GM23338 (cell line): ENCODE results near the gene MLLT3. TPM values are rescaled to one million over a fixed set of nuclear protein-coding genes. Genes with fewer than 3 reads are reported as not detected.

Experiments
- ATAC-seq: fragments of 200-7000 bp; cut with Tn5 transposase; 3 replicates; pipeline ENCODE4 v1.9.1; 2020
- DNase-seq: peaks from one replicate; pipeline ENCODE4 v3.0.0-alpha.2; 2015; ENCODE audit warnings: low spot score
- H2AFZ ChIP-seq: fragments of 200-600 bp; sonication (generic); 2 replicates; pipeline ENCODE4 v1.8.0; 2016; ENCODE audit warnings: antibody characterized with exemption, mild to moderate bottlenecking, moderate library complexity
- H3F3A ChIP-seq: fragments of 200-600 bp; sonication (generic); replicated peaks from 2 replicates; pipeline ENCODE4 v1.8.0; 2017; ENCODE audit warnings: antibody characterized with exemption, mixed run types, low read depth
- H3K27ac ChIP-seq: fragments of 200-600 bp; sonication (generic); 2 replicates; pipeline ENCODE4 v1.6.1; 2016; ENCODE audit warnings: low read depth
- H3K27me3 ChIP-seq: fragments of 200-600 bp; sonication (generic); 2 replicates; pipeline ENCODE4 v1.8.0; 2016; ENCODE audit warnings: mild to moderate bottlenecking, mixed run types, moderate library complexity; ENCODE audit not compliant: insufficient read depth
- H3K36me3 ChIP-seq: fragments of 200-600 bp; sonication (generic); 2 replicates; pipeline ENCODE4 v1.8.0; 2016; ENCODE audit warnings: mild to moderate bottlenecking; ENCODE audit not compliant: insufficient read depth
- H3K4me1 ChIP-seq: fragments of 200-600 bp; sonication (generic); 2 replicates; pipeline ENCODE4 v1.8.0; 2016; ENCODE audit warnings: mild to moderate bottlenecking, moderate library complexity; ENCODE audit not compliant: insufficient read depth
- H3K4me2 ChIP-seq: fragments of 200-600 bp; sonication (generic); 2 replicates; pipeline ENCODE4 v1.7.1; 2017; ENCODE audit warnings: mixed run types
- H3K4me3 ChIP-seq: fragments of 200-600 bp; sonication (generic); 2 replicates; pipeline ENCODE4 v1.6.1; 2016; ENCODE audit warnings: mixed run types
- H3K79me2 ChIP-seq: fragments of 200-600 bp; sonication (generic); replicated peaks from 2 replicates; pipeline ENCODE4 v1.8.0; 2017; ENCODE audit warnings: mild to moderate bottlenecking; ENCODE audit not compliant: insufficient read depth
- H3K9me2 ChIP-seq: fragments of 200-600 bp; sonication (generic); 2 replicates; pipeline ENCODE4 v1.8.0; 2017; ENCODE audit not compliant: insufficient read depth
- H4K20me1 ChIP-seq: fragments of 200-600 bp; sonication (generic); replicated peaks from 2 replicates; pipeline ENCODE4 v1.8.0; 2017; ENCODE audit warnings: mild to moderate bottlenecking; ENCODE audit not compliant: insufficient read depth
- H3K27ac Mint-ChIP-seq: 2 replicates; pipeline ENCODE4 v1.8.0; 2020; ENCODE audit warnings: inconsistent platforms, mild to moderate bottlenecking, moderate library complexity, mixed read lengths
- H3K27me3 Mint-ChIP-seq: 3 replicates; pipeline ENCODE4 v1.8.0; 2022; ENCODE audit warnings: low read depth, mild to moderate bottlenecking, moderate library complexity, mixed read lengths, inconsistent platforms; ENCODE audit not compliant: insufficient read depth, poor library complexity
- H3K36me3 Mint-ChIP-seq: 3 replicates; pipeline ENCODE4 v1.8.0; 2021; ENCODE audit warnings: low read depth, mild to moderate bottlenecking, inconsistent platforms, moderate library complexity, mixed read lengths
- H3K4me1 Mint-ChIP-seq: 3 replicates; pipeline ENCODE4 v1.8.0; 2020; ENCODE audit warnings: mild to moderate bottlenecking, inconsistent platforms, mixed read lengths
- H3K4me3 Mint-ChIP-seq: 3 replicates; pipeline ENCODE4 v1.8.0; 2021; ENCODE audit warnings: moderate library complexity, mild to moderate bottlenecking, inconsistent platforms, mixed read lengths
- H3K9me3 Mint-ChIP-seq: 3 replicates; pipeline ENCODE4 v1.8.0; 2020; ENCODE audit warnings: moderate library complexity, mild to moderate bottlenecking, inconsistent platforms, mixed read lengths
- EZH2 ChIP-seq: fragments of 200-600 bp; sonication (generic); IDR thresholded peaks from one replicate; pipeline ENCODE4 v1.8.0; 2017; ENCODE audit warnings: antibody characterized with exemption, mild to moderate bottlenecking, low read depth; ENCODE audit not compliant: unreplicated experiment
- JUNB ChIP-seq: IDR thresholded peaks from one replicate; pipeline ENCODE4 v1.6.1; 2016; ENCODE audit warnings: antibody characterized with exemption; ENCODE audit not compliant: unreplicated experiment
- NANOG ChIP-seq: IDR thresholded peaks from 2 replicates; pipeline ENCODE4 v1.6.1; 2016; ENCODE audit warnings: antibody characterized with exemption, borderline replicate concordance
- REST ChIP-seq: IDR thresholded peaks from one replicate; pipeline ENCODE4 v1.6.1; 2018; ENCODE audit warnings: antibody characterized with exemption; ENCODE audit not compliant: unreplicated experiment
- STAT1 ChIP-seq: IDR thresholded peaks from one replicate; pipeline ENCODE4 v1.6.1; 2016; ENCODE audit warnings: antibody characterized with exemption; ENCODE audit not compliant: unreplicated experiment
- ZNF114 ChIP-seq: fragments of 250-450 bp; sonication (Bioruptor Pico); IDR thresholded peaks from 2 replicates; pipeline ENCODE4 v1.5.0; 2020; ENCODE audit warnings: mild to moderate bottlenecking, moderate library complexity
- ZNF331 ChIP-seq: fragments of 250-450 bp; sonication (Bioruptor Pico); IDR thresholded peaks from 2 replicates; pipeline ENCODE4 v1.5.0; 2020; ENCODE audit warnings: low read depth, mild to moderate bottlenecking, moderate library complexity
- polyA plus RNA-seq: library from polyadenylated mRNA; unstranded; fragments of >200 nt; fragmentation: Nextera tagmentation; extraction: Ambion mirVana; gene quantifications from 2 replicates; pipeline ENCODE4 v1.2.1, GENCODE V29; 2016
- total RNA-seq: library from RNA; depleted of rRNA; stranded (reverse); fragments of >200 nt; shearing (Covaris generic); gene quantifications from 2 replicates; pipeline ENCODE4 v1.2.3, GENCODE V29; 2014
- TF ChIP-seq, protein P1 (sequence below), 2 experiments: fragments of 200-600 bp in 1 of 2; sonication (generic) in 1 of 2; conservative IDR thresholded peaks; 2 replicates each; pipeline versions ENCODE4 v1.5.1 to v1.6.1; 2016 to 2017; ENCODE audit warnings: antibody characterized with exemption in 2 of 2, low read depth in 2 of 2, mild to moderate bottlenecking in 2 of 2, moderate library complexity in 1 of 2
- TF ChIP-seq, protein P2 (sequence below): IDR thresholded peaks from 2 replicates; pipeline ENCODE4 v1.6.1; 2016; ENCODE audit warnings: antibody characterized with exemption

MLLT3 gene
- total and polyA plus RNA-seq, 2 experiments from 2014 or later, result 7.5 to 9.5 TPM

DNA sequence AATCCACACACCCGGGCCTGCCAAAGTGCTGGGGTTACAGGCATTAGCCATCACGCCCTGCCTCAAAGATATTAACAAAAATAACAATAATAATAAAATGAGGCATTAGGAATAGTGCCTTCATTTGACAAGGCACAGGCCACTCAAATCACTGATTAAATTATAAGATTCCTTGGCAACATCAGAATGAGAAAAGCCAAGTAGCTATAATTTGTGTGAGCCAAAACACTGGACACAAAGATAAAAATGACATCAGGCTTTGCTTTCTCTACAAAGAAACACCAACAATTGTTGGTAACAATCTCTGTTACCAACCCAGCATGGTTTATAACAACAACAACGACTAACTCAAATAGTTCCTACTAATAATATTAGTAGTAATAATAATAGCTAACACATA lies 73.2 kb downstream of the MLLT3 start (continued):
- TF ChIP-seq, protein P1, sequence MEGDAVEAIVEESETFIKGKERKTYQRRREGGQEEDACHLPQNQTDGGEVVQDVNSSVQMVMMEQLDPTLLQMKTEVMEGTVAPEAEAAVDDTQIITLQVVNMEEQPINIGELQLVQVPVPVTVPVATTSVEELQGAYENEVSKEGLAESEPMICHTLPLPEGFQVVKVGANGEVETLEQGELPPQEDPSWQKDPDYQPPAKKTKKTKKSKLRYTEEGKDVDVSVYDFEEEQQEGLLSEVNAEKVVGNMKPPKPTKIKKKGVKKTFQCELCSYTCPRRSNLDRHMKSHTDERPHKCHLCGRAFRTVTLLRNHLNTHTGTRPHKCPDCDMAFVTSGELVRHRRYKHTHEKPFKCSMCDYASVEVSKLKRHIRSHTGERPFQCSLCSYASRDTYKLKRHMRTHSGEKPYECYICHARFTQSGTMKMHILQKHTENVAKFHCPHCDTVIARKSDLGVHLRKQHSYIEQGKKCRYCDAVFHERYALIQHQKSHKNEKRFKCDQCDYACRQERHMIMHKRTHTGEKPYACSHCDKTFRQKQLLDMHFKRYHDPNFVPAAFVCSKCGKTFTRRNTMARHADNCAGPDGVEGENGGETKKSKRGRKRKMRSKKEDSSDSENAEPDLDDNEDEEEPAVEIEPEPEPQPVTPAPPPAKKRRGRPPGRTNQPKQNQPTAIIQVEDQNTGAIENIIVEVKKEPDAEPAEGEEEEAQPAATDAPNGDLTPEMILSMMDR (conservative IDR thresholded peaks at IDR 0.05; ENCODE audit: low read depth in 2 of 2), result no peak
- TF ChIP-seq ZNF331 (CRISPR knock-in tag), result no peak
- no peak for TF ChIP-seq REST
- TF ChIP-seq JUNB, result no peak
- TF ChIP-seq, protein P2, sequence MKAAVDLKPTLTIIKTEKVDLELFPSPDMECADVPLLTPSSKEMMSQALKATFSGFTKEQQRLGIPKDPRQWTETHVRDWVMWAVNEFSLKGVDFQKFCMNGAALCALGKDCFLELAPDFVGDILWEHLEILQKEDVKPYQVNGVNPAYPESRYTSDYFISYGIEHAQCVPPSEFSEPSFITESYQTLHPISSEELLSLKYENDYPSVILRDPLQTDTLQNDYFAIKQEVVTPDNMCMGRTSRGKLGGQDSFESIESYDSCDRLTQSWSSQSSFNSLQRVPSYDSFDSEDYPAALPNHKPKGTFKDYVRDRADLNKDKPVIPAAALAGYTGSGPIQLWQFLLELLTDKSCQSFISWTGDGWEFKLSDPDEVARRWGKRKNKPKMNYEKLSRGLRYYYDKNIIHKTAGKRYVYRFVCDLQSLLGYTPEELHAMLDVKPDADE, result no peak
- TF ChIP-seq STAT1, result no peak
- no peak for TF ChIP-seq NANOG
- no peak for TF ChIP-seq ZNF114

DNA sequence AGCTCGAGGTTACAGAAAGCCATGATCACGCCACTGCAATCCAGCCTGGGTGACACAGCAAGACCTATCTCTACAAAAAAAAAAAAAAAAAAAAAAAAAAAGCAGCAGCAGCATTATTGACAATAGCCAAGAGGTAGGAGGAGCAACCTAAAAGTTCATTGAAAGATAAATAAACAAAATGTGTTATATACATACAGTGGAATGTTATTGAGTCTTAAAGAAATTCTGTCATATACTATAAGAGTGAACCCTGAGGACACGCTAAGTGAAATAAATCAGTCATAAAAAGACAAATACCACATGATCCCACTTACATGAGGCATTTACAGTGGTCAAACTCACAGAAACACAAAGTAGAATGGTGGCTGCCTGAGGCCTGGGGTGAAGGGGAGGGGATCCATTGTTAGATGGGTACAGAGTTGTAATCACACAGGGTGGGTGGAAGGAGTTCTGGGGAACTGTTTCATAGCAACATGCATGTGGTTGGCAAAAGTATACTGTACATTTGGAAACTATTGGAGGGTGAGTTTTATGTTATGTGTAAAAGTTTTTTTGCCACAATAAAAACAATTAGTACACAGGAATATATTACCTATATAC lies 77.2 kb downstream of the MLLT3 start:
- Histone ChIP-seq H3K4me1 (no peaks in the 10 kb centered on the region), H3K9me2 (no peaks in the 10 kb centered on the region; the same call in 1 of the 2 replicates), H3K4me2 (no peak overlapping the region), H3K4me3 (no peak overlapping the region), H2AFZ (no peak overlapping the region), H3K27me3 (no peaks in the 10 kb centered on the region), H3F3A (no peaks in the 10 kb centered on the region), H3K79me2 (no peaks in the 10 kb centered on the region), H3K36me3 (no peaks in the 10 kb centered on the region), H4K20me1 (no peaks in the 10 kb centered on the region), H3K27ac (no peak overlapping the region)
- Mint-ChIP-seq H3K4me1 (no peaks in the 10 kb centered on the region), H3K27ac (no peak overlapping the region), H3K9me3 (peaks cover 18% of the 10 kb centered on the region), H3K36me3 (peaks cover 17% of the 10 kb centered on the region), H3K27me3 (peaks cover 2% of the 10 kb centered on the region), H3K4me3 (no peak overlapping the region)
- ATAC-seq (no peak), DNase-seq (no peak)
- TF ChIP-seq EZH2 (no peak), ZNF114 (no peak)
